Bone marrow (tissue), 2 donors: ENCODE data around the gene OVCA2.

Experiments used
- DNase-seq, 2 donors: peaks; one replicate each; lab custom pipeline; 2025; lab: John Stamatoyannopoulos, UW

OVCA2 gene

DNA sequence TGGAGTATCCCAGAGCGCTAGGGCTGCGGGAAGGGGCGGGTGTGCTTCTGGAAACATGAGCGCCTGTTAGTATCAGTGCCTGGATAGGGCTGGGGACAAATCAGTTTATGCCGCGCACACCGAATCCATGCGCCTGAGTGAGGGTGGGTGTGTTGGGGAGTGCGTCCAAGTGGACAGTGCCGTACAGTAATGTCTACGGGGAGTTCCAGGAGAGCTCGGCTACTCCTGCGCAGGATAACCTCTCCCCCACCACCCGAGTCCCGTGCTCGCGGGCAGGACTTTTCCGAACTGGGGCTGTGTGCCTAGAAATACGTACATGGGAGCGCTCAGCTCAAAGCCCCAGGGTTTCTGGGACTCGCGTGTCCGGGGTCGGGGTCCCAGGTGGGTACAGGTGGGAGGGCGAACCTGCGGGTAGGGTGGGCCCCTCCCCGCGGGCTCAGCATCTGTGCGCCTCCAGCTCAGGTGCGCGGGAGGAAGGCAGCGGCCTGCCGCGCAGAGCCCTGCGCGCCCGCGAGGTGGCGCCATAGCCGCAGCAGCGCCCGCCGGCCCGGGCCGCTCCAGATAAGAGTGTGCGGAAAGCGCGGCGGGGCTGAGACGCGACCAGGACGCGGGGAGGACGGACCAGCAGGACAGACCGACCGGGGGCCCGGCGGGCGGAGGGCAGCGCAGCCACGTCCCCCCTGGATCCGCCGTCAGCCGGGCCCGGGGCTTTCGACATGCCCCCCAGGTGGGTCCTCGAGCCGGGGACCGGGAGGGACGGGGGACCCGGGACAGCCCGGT, 12.9 kb downstream of the OVCA2 start, which contains the start of gene HIC1:
Gene HIC1 (plus strand): TSS at position 592 of the 780 bp plus-strand sequence. CDS start 1,588 bp downstream, outside the sequence.
- DNase-seq, result peak in 1 of 2 donors; percentile 78

GRCh38 chr17:2055292-2056205, 13.7 kb downstream of the OVCA2 start:
- DNase-seq, result no peak

DNA sequence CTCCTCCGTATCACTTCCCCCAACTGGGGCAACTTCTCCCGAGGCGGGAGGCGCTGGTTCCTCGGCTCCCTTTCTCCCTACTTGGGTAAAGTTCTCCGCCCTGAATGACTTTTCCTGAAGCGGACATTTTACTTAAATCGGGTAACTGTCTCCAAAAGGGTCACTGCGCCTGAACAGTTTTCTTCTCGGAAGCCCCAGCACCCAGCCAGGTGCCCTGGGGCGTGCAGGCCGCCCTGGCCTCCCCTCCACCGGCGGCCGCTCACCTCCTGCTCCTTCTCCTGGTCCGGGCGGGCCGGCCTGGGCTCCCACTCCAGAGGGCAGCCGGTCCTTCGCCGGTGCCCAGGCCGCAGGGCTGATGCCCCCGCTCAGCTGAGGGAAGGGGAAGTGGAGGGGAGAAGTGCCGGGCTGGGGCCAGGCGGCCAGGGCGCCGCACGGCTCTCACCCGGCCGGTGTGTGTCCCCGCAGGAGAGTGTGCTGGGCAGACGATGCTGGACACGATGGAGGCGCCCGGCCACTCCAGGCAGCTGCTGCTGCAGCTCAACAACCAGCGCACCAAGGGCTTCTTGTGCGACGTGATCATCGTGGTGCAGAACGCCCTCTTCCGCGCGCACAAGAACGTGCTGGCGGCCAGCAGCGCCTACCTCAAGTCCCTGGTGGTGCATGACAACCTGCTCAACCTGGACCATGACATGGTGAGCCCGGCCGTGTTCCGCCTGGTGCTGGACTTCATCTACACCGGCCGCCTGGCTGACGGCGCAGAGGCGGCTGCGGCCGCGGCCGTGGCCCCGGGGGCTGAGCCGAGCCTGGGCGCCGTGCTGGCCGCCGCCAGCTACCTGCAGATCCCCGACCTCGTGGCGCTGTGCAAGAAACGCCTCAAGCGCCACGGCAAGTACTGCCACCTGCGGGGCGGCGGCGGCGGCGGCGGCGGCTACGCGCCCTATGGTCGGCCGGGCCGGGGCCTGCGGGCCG, 14.7 kb downstream of the OVCA2 start:
- DNase-seq, result peak in 1 of 2 donors; percentile 8

DNA sequence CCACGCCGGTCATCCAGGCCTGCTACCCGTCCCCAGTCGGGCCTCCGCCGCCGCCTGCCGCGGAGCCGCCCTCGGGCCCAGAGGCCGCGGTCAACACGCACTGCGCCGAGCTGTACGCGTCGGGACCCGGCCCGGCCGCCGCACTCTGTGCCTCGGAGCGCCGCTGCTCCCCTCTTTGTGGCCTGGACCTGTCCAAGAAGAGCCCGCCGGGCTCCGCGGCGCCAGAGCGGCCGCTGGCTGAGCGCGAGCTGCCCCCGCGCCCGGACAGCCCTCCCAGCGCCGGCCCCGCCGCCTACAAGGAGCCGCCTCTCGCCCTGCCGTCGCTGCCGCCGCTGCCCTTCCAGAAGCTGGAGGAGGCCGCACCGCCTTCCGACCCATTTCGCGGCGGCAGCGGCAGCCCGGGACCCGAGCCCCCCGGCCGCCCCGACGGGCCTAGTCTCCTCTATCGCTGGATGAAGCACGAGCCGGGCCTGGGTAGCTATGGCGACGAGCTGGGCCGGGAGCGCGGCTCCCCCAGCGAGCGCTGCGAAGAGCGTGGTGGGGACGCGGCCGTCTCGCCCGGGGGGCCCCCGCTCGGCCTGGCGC, 15.4 kb downstream of the OVCA2 start:
- no peak for DNase-seq

GRCh38 chr17:2057760-2058585, 16.2 kb downstream of the OVCA2 start:
- no peak for DNase-seq

GRCh38 chr17:2058586-2059546, 17.0 kb downstream of the OVCA2 start:
- DNase-seq, result peak; percentile 54 to 73

GRCh38 chr17:2059547-2060384, 17.9 kb downstream of the OVCA2 start:
- DNase-seq, result no peak

DNA sequence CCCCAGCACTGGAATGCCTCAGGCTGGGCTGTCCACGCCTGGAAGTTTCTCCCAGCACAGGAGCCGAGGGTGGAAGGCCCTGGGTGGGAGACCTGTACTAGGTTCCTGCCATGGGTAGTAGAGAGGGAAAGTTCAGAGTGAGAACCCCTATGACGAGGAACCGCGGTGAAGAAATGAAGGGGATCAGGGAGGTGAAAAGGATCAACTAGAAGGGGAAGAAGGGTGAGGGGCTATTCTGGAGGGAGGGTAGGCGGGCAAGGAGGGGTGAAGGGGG, 18.5 kb downstream of the OVCA2 start:
- DNase-seq, result no peak

- DNase-seq, result no peak
Observed at GRCh38 chr17:2060681-2061440, 19.0 kb downstream of the OVCA2 start.

- DNase-seq, result no peak
Observed at GRCh38 chr17:2061441-2061958, 19.7 kb downstream of the OVCA2 start.

DNA sequence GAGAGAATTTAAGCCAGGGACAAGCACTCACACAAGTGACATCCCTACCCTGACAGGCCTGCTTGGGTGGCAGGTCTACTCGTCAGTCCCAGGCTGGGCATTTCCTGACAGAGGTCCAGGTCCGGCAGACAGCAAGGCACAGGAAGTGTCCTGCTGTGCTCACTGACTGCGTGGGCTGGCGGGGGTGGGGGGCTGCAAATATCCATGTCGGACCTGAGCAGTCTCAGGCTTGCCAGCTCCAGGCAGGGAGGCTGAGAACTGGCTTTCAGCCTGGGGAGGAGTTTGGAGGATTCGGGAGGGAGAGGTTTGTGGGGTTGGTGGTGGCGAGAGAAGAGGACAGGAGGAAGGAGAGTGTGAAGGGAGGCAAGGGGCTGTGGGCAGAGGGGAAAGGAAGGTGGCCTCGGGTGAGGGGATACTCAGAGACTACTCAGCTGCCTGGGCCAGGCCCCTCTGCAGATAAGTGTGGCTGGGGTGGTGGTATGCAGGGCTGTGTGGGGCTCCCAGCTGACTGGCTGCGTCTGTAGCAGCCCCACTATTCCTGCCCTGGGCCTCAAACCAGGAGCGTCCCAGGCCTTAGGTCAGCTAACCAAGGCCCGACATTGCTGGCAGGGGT, 20.9 kb downstream of the OVCA2 start:
- DNase-seq, result no peak

GRCh38 chr17:2063261-2064146, 21.7 kb downstream of the OVCA2 start:
- DNase-seq, result no peak

DNA sequence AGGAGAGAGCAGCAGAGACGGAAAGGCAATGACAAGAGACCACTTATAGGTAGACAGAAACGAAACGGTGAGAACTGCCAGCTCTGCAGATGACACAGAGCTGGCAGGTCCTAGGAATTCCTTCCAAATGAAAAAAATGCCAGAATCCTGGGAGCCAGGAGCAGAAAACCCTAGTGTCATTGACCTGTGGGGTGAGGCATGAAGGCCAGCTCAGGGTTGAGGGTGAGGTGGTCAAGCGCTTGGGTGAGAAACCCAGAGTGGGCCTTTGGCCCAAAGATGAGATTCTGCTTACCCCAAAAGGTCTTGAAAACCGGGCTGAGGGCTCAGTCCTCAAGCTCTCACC, 22.3 kb downstream of the OVCA2 start:
- no peak for DNase-seq

DNA sequence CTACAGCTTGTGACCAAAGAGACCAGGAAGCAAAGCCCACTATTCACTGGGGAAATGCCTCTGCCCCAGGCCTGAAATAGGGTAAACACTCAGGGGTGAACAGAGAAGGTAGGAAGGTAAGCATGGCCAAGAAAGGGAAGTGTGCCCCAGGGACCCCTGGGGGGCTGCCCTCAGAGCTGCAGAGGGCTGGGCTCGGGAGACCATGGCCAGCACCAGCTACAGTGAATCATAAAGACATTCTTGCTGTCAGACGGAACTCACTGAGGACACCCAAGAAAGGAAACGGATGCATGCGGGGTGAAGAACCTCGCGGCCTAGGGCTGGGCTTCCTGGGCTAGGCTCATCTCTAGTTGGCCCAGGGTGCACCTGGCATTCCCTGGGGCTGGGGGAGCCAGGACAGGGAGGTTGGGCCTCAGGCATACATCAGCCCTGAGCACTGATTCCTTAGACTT, 22.7 kb downstream of the OVCA2 start:
- no peak for DNase-seq

DNA sequence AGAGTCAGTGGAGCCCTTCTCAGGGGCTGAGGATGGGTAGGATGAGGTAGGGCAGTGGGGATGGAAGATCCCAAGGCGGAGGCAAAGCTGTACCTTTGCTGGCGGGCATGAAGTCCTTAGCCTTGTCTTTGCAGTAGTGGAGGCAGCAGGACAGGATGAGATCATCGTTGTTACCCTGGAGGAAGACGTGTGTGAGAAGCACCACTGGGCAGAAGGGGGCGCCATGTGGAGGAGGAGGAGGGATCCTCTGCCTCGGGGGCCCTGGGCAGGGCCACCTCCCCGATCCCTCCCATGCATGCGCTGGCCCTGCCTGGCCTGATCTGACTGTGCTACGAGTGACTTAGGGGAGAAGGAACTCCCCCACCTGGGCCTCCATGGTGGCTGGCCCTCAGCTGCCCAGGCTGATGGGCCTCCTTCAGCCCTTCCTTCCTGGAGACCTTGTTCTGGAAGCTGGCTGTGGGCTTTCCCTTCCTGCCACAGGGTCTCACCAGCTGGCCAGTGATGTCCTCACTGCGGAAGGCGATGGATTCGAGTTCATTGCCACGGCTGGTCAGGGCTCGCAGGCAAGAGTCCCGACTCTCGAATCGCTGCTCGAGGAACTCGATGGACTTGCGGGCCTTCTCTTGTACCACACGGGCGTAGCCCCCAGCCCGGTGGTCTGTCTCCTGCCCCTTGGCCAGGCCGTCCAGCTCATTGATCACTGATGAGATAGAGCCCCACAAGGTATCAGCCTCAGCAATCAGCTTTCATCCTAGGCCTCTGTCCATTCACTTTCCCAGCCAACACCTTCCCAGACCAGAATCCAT, 23.4 kb downstream of the OVCA2 start:
- peak in 1 of 2 donors; percentile 62 for DNase-seq
